ENCODE results near the gene POU5F1.

GRCh38 chr6:31170987-31171671 is 647 bp upstream of the POU5F1 start:
- no peak for TF ChIP-seq CTCF (IDR thresholded peaks at IDR 0.05)
- TF ChIP-seq KDM5A (IDR thresholded peaks at IDR 0.05), result no peak
- TF ChIP-seq NR3C1 (IDR thresholded peaks at IDR 0.05), result no peak
- TF ChIP-seq MAX (IDR thresholded peaks at IDR 0.05), result no peak
- no peak for TF ChIP-seq RFX5 (IDR thresholded peaks at IDR 0.05)
- no peak for TF ChIP-seq HOXA7 (CRISPR knock-in tag; IDR thresholded peaks at IDR 0.05)
- no peak for TF ChIP-seq HOXB5 (CRISPR knock-in tag; IDR thresholded peaks at IDR 0.05)
